GM21528 (cell line): ENCODE data around the gene ATF1.
"Not testable (repeated sequence)": the region's sequence is repeated elsewhere in the genome, so short reads cannot be mapped to it uniquely, and the experiment has no call there.

Experiments used
- ATAC-seq: cut with Tn5 transposase; IDR thresholded peaks from one replicate; pipeline ENCODE4 v1.9.1; 2021; ENCODE audit warnings: mild to moderate bottlenecking, moderate library complexity; ENCODE audit not compliant: unreplicated experiment, low FRiP score

Gene ATF1

GRCh38 chr12:50751948-50752721 lies 11.8 kb upstream of the ATF1 start:
- no peak for ATAC-seq

GRCh38 chr12:50753232-50753769 lies 10.6 kb upstream of the ATF1 start:
- ATAC-seq, result no peak

GRCh38 chr12:50764286-50765094 lies 589 bp downstream of the ATF1 start:
- ATAC-seq, result peak; percentile 50

GRCh38 chr12:50765095-50765911 lies 1.4 kb downstream of the ATF1 start:
- peak; percentile 7 for ATAC-seq

GRCh38 chr12:50768391-50768790 lies 4.5 kb downstream of the ATF1 start:
- ATAC-seq, result no peak

GRCh38 chr12:50768813-50769212 lies 4.9 kb downstream of the ATF1 start:
- not testable (repeated sequence) for ATAC-seq

- ATAC-seq, result no peak
These were observed 7.5 kb downstream of the ATF1 start for GRCh38 chr12:50771409-50771808.

GRCh38 chr12:50772470-50772869 lies 8.6 kb downstream of the ATF1 start:
- no peak for ATAC-seq

- ATAC-seq, result no peak
These were observed 9.0 kb downstream of the ATF1 start for GRCh38 chr12:50772877-50773276.

GRCh38 chr12:50775251-50775650 lies 11.3 kb downstream of the ATF1 start:
- ATAC-seq, result no peak

GRCh38 chr12:50776749-50777728 lies 13.1 kb downstream of the ATF1 start:
- ATAC-seq, result no peak

- no peak for ATAC-seq
These were observed 15.0 kb downstream of the ATF1 start for GRCh38 chr12:50778663-50779590.

- no peak for ATAC-seq
These were observed 16.1 kb downstream of the ATF1 start for GRCh38 chr12:50780013-50780412.

GRCh38 chr12:50784501-50784900 lies 20.6 kb downstream of the ATF1 start:
- ATAC-seq, result no peak

- no peak for ATAC-seq
These were observed 21.6 kb downstream of the ATF1 start for GRCh38 chr12:50785406-50786001.

GRCh38 chr12:50786498-50787231 lies 22.8 kb downstream of the ATF1 start:
- no peak for ATAC-seq

GRCh38 chr12:50787618-50788017 lies 23.7 kb downstream of the ATF1 start:
- ATAC-seq, result no peak
